Smooth muscle cell (in vitro differentiated cells): ENCODE data around the gene RCBTB2. TPM values are rescaled to one million over a fixed set of nuclear protein-coding genes. Genes with fewer than 3 reads are reported as not detected.
A peak's percentile ranks its signal among the peaks of the same experiment; 100 is the strongest.

Experiments
- DNase-seq: peaks from one replicate; lab custom pipeline; 2025; ENCODE audit not compliant: unreplicated experiment; lab: John Stamatoyannopoulos, UW
- H2AFZ ChIP-seq: fragments of 200-600 bp; sonication (generic); 2 replicates; pipeline ENCODE4 v1.6.0; 2016; ENCODE audit warnings: antibody characterized with exemption, low read depth, mild to moderate bottlenecking
- H3F3A ChIP-seq: fragments of 200-600 bp; sonication (generic); 2 replicates; pipeline ENCODE4 v1.6.0; 2017; ENCODE audit warnings: antibody characterized with exemption, low read depth
- H3K27ac ChIP-seq: fragments of 200-600 bp; sonication (generic); 2 replicates; pipeline ENCODE4 v1.5.1; 2016; ENCODE audit warnings: low read depth, mild to moderate bottlenecking
- H3K27me3 ChIP-seq: fragments of 200-600 bp; sonication (generic); 2 replicates; pipeline ENCODE4 v1.6.1; 2016; ENCODE audit warnings: low read depth, mild to moderate bottlenecking
- H3K36me3 ChIP-seq: fragments of 200-600 bp; sonication (generic); 2 replicates; pipeline ENCODE4 v1.5.1; 2016; ENCODE audit warnings: low read depth
- H3K4me1 ChIP-seq: fragments of 200-600 bp; sonication (generic); 2 replicates; pipeline ENCODE4 v1.5.1; 2016; ENCODE audit warnings: low read depth
- H3K4me2 ChIP-seq: fragments of 200-600 bp; sonication (generic); 2 replicates; pipeline ENCODE4 v1.6.0; 2016; ENCODE audit warnings: mild to moderate bottlenecking
- H3K4me3 ChIP-seq: fragments of 200-600 bp; sonication (generic); 2 replicates; pipeline ENCODE4 v1.5.1; 2016; ENCODE audit warnings: mild to moderate bottlenecking
- H3K79me2 ChIP-seq: fragments of 200-600 bp; sonication (generic); 2 replicates; pipeline ENCODE4 v1.6.0; 2016; ENCODE audit warnings: low read depth, mild to moderate bottlenecking
- H3K9ac ChIP-seq: fragments of 200-600 bp; sonication (generic); 2 replicates; pipeline ENCODE4 v1.6.0; 2016; ENCODE audit warnings: low read depth
- H3K9me3 ChIP-seq: fragments of 200-600 bp; sonication (generic); replicated peaks from 2 replicates; pipeline ENCODE4 v1.5.1; 2016; ENCODE audit warnings: low read depth
- H4K20me1 ChIP-seq: fragments of 200-600 bp; sonication (generic); 2 replicates; pipeline ENCODE4 v1.6.0; 2016; ENCODE audit warnings: low read depth
- WGBS: methylation state at CpG from one replicate; pipeline ENCODE4 v1.1.7; 2016; ENCODE audit warnings: low lambda C conversion rate; 5-methylcytosine and 5-hydroxymethylcytosine counted together
- polyA plus RNA-seq: library from polyadenylated mRNA; unstranded; fragments of >200 nt; fragmentation: Nextera tagmentation; extraction: Ambion mirVana; gene quantifications from 2 replicates; pipeline ENCODE4 v1.2.1, GENCODE V29; 2016
- total RNA-seq: library from RNA; depleted of rRNA; stranded (reverse); fragments of >200 nt; gene quantifications from 2 replicates; pipeline ENCODE4 v1.2.3, GENCODE V29; 2014
- TF ChIP-seq, protein P1 (sequence below): fragments of 200-600 bp; sonication (generic); IDR thresholded peaks from 2 replicates; pipeline ENCODE4 v1.5.1; 2017; ENCODE audit warnings: borderline replicate concordance, mild to moderate bottlenecking, antibody characterized with exemption; ENCODE audit not compliant: insufficient read depth, poor library complexity, severe bottlenecking

RCBTB2 gene
- total and polyA plus RNA-seq, 2 experiments from 2014 or later: 3.7 to 5.0 TPM

DNA sequence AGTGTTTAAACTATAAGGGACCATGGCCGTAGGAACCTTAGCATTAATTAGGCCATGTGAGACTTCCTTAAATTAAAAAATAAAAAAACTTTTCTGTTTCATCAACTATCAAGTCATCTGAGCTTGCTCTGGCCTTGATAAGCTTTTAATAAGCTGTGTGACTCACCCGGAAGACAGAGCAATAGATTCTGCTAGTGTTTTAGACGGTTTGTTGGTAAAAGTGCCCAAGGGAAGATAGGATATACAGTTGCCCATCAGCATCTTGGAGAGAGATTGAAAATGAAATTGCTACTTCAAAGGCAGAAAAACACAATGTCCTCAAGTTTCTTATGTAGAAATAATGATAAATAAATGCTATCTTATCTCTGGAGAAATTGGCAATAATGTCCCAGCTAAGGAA, 31.2 kb upstream of the RCBTB2 start:
- WGBS: 46% methylated on average over 3 of the region's 3 CpGs
- H3K4me1 ChIP-seq: peaks cover 3% of the 10 kb centered on the region
- H3K79me2 ChIP-seq: no peaks in the 10 kb centered on the region
- H3K4me3 ChIP-seq: no peak overlapping the region
- H3K9me3 ChIP-seq: no peaks in the 10 kb centered on the region
- H3K4me2 ChIP-seq: no peak overlapping the region
- H3K36me3 ChIP-seq: no peaks in the 10 kb centered on the region
- H3K9ac ChIP-seq: no peak overlapping the region
- no peak for DNase-seq
- TF ChIP-seq, protein P1, sequence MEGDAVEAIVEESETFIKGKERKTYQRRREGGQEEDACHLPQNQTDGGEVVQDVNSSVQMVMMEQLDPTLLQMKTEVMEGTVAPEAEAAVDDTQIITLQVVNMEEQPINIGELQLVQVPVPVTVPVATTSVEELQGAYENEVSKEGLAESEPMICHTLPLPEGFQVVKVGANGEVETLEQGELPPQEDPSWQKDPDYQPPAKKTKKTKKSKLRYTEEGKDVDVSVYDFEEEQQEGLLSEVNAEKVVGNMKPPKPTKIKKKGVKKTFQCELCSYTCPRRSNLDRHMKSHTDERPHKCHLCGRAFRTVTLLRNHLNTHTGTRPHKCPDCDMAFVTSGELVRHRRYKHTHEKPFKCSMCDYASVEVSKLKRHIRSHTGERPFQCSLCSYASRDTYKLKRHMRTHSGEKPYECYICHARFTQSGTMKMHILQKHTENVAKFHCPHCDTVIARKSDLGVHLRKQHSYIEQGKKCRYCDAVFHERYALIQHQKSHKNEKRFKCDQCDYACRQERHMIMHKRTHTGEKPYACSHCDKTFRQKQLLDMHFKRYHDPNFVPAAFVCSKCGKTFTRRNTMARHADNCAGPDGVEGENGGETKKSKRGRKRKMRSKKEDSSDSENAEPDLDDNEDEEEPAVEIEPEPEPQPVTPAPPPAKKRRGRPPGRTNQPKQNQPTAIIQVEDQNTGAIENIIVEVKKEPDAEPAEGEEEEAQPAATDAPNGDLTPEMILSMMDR: no peak
- H3K27me3 ChIP-seq: no peaks in the 10 kb centered on the region
- no peaks in the 10 kb centered on the region for H4K20me1 ChIP-seq
- no peaks in the 10 kb centered on the region for H3F3A ChIP-seq
- peak overlapping the region; percentile 32 for H2AFZ ChIP-seq
- no peak overlapping the region for H3K27ac ChIP-seq

DNA sequence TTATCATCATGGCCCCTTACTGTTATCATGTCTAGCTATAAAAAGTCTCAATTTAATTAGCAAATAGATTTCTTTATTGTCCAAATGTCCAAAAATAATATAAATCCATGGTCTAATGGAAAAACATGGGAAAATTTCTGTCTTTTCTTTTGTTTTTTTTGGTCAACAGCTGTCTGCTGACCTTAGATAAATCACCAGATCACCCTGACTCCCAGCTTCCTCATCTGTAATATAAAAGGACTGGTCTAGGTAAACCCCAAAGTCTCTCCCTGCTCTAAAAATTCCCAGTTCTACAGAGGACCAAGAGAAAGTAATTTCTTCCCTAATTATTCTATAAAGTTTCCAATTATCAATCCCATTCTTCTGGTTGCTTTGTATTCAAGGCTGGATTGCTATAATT, 30.7 kb upstream of the RCBTB2 start:
- TF ChIP-seq, protein P1: no peak
- H3K79me2 ChIP-seq: no peaks in the 10 kb centered on the region
- H3K9ac ChIP-seq: no peak overlapping the region
- no peaks in the 10 kb centered on the region for H3K27me3 ChIP-seq
- no peaks in the 10 kb centered on the region for H3F3A ChIP-seq
- no peak overlapping the region for H3K27ac ChIP-seq
- H3K9me3 ChIP-seq: no peaks in the 10 kb centered on the region
- H3K4me3 ChIP-seq: no peak overlapping the region
- peaks cover 3% of the 10 kb centered on the region for H3K4me1 ChIP-seq
- no peak overlapping the region for H3K4me2 ChIP-seq
- DNase-seq: no peak
- no peak overlapping the region for H2AFZ ChIP-seq
- no peaks in the 10 kb centered on the region for H4K20me1 ChIP-seq
- H3K36me3 ChIP-seq: no peaks in the 10 kb centered on the region

DNA sequence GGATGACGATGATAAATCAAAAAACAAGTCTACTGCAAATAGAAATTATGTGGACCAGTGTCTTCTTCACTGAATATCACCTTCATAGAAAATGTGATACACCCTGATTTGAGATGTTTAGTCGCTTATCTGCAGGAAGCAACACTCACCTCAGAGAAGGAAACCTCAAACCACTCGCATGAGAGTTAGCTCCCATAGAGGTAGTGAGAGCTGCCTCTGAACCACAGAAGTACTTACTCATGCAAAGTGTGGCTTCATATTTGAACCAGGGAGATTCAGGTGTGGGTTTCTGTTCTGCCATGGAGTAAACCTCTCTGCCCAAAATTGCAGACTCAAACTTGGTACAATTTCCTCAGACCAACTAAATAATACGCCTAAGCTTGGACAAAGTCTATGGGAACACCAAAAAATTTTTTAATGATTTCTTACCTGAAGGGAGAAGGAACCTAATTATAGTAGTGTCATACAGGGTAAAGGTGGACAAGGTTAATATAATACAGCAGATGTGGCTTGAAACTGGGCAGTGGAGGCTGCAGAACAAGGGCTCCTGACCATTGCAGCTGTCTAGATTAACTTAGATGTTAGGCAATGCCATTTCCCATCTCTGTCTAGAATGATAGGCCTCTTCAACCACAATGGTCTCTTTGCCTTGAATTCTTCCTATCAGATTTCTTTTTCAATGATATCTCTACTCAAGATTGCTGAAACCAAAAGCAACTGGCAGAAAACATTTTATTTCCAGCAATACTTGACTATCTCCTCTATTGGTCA, 29.6 kb upstream of the RCBTB2 start:
- no peak overlapping the region for H3K9ac ChIP-seq
- no peak overlapping the region for H3K27ac ChIP-seq
- no peaks in the 10 kb centered on the region for H3K4me1 ChIP-seq
- 92% methylated on average over 4 of the region's 4 CpGs for WGBS
- no peaks in the 10 kb centered on the region for H3K9me3 ChIP-seq
- no peaks in the 10 kb centered on the region for H3K27me3 ChIP-seq
- no peak overlapping the region for H3K4me2 ChIP-seq
- TF ChIP-seq, protein P1: no peak
- no peak overlapping the region for H2AFZ ChIP-seq
- H3K4me3 ChIP-seq: no peak overlapping the region
- H3K36me3 ChIP-seq: no peaks in the 10 kb centered on the region
- H3K79me2 ChIP-seq: no peaks in the 10 kb centered on the region
- no peak for DNase-seq
- no peaks in the 10 kb centered on the region for H4K20me1 ChIP-seq
- H3F3A ChIP-seq: no peaks in the 10 kb centered on the region

DNA sequence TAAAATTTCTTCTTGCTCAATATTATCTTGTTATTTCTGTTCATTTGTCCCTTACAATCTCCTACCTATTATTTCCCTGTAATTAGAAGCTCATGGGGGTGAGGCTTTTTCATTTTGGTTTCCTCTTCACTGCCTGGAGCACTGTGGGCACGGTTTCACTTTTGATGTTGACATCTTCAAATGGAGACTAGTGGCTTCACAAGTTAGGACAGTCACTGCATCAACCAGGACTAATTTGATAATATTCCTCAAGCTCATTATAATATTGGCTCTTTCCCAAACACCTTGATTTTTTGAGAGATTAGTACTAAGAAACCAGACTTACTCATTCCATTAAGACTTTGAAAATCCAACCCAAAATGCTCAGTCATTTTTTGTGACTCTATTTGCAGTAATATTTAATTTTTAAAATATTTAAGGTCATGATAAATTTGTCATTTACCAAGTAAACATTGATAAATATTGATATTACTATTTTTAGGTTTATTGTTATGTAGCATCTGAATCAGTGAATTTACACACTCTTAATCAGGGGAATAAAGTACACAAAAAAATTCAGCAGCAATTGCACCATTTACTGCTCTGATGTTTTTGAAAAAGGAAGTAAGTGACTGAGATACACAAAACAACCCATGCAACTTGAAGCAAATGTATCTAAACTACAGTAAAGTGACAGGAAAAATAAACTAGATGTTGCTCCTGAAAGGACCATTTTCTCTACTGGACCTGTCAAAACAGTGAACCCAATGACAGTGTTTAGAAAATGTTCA, 28.8 kb upstream of the RCBTB2 start:
- Histone ChIP-seq H3K36me3 (no peaks in the 10 kb centered on the region), H3K4me1 (no peaks in the 10 kb centered on the region), H4K20me1 (no peaks in the 10 kb centered on the region), H3K9me3 (no peaks in the 10 kb centered on the region), H3K4me2 (no peak overlapping the region), H3K27ac (no peak overlapping the region), H3K4me3 (no peak overlapping the region), H3F3A (no peaks in the 10 kb centered on the region), H3K79me2 (no peaks in the 10 kb centered on the region), H3K9ac (no peak overlapping the region), H2AFZ (no peak overlapping the region), H3K27me3 (no peaks in the 10 kb centered on the region)
- no peak for DNase-seq
- WGBS: 83% methylated on average over 1 of the region's 1 CpG
- TF ChIP-seq, protein P1: no peak
